Endodermal cell (in vitro differentiated cells): ENCODE data around the gene PHRF1. TPM values are rescaled to one million over a fixed set of nuclear protein-coding genes. Genes with fewer than 3 reads are reported as not detected.

Experiments used
- DNase-seq: peaks from one replicate; pipeline ENCODE4 v3.0.0-alpha.2; 2017
- H3K27ac ChIP-seq: 2 replicates; pipeline ENCODE4 v1.5.1; 2013; ENCODE audit warnings: mild to moderate bottlenecking, low read depth, low read length, moderate library complexity
- H3K27me3 ChIP-seq: 2 replicates; pipeline ENCODE4 v1.6.1; 2013; ENCODE audit warnings: mild to moderate bottlenecking, low read length, moderate library complexity; ENCODE audit not compliant: insufficient read depth, control insufficient read depth, poor library complexity, severe bottlenecking
- H3K36me3 ChIP-seq: 2 replicates; pipeline ENCODE4 v1.7.0; 2013; ENCODE audit warnings: mild to moderate bottlenecking, low read length, moderate library complexity; ENCODE audit not compliant: control insufficient read depth, insufficient read depth
- H3K4me1 ChIP-seq: one replicate; pipeline ENCODE4 v1.7.0; 2013; ENCODE audit warnings: low read length; ENCODE audit not compliant: control insufficient read depth, insufficient read depth
- H3K4me3 ChIP-seq: 2 replicates; pipeline ENCODE4 v1.5.1; 2013; ENCODE audit warnings: mild to moderate bottlenecking, low read length, moderate library complexity
- H3K9ac ChIP-seq: 2 replicates; pipeline ENCODE4 v1.6.1; 2013; ENCODE audit warnings: mild to moderate bottlenecking, low read length, moderate library complexity; ENCODE audit not compliant: poor library complexity, severe bottlenecking; ENCODE audit errors: extremely low read depth
- H3K9me3 ChIP-seq: 2 replicates; pipeline ENCODE4 v1.6.1; 2013; ENCODE audit warnings: mild to moderate bottlenecking, low read length, moderate library complexity; ENCODE audit not compliant: control insufficient read depth
- H3K27ac Mint-ChIP-seq: 2 replicates; pipeline ENCODE4 v1.8.0; 2020; ENCODE audit warnings: mixed read lengths
- H3K27me3 Mint-ChIP-seq: 2 replicates; pipeline ENCODE4 v1.8.0; 2021; ENCODE audit warnings: mild to moderate bottlenecking, mixed read lengths; ENCODE audit not compliant: insufficient read depth
- H3K36me3 Mint-ChIP-seq: 2 replicates; pipeline ENCODE4 v1.8.0; 2020; ENCODE audit warnings: low read depth, mixed read lengths
- H3K4me1 Mint-ChIP-seq: 2 replicates; pipeline ENCODE4 v1.8.0; 2020; ENCODE audit warnings: mixed read lengths
- H3K4me3 Mint-ChIP-seq: 2 replicates; pipeline ENCODE4 v1.8.0; 2020; ENCODE audit warnings: mild to moderate bottlenecking, moderate library complexity, mixed read lengths
- H3K9me3 Mint-ChIP-seq: 2 replicates; pipeline ENCODE4 v1.8.0; 2020; ENCODE audit warnings: mild to moderate bottlenecking, mixed read lengths
- WGBS, 2 experiments: methylation state at CpG; one replicate each; pipeline versions ENCODE4 v1.1.5 to v1.1.7; 2013; ENCODE audit warnings: missing lambda C conversion rate in 2 of 2, mixed read lengths in 1 of 2; ENCODE audit not compliant: insufficient coverage in 1 of 2, insufficient read length in 1 of 2; 5-methylcytosine and 5-hydroxymethylcytosine counted together
- total RNA-seq, 2 donors: library from RNA; stranded (reverse); fragmentation: NEBNext Ultra II Directional in 1 of 2; extraction: Animal tissue kit (Norgen Biotek cat#: 25700) in 1 of 2; gene quantifications; 2 replicates in 1 of 2; 3 replicates in 1 of 2; pipeline ENCODE4 v1.2.1, GENCODE V29; 2021
- TF ChIP-seq, protein P1 (sequence below): fragments of 200-600 bp; sonication (generic); conservative IDR thresholded peaks from 2 replicates; pipeline ENCODE4 v1.5.0; 2021; ENCODE audit warnings: antibody characterized with exemption, mild to moderate bottlenecking

The PHRF1 gene
- total RNA-seq, 2 donors from 2014 or later: 43.4 to 48.0 TPM

DNA sequence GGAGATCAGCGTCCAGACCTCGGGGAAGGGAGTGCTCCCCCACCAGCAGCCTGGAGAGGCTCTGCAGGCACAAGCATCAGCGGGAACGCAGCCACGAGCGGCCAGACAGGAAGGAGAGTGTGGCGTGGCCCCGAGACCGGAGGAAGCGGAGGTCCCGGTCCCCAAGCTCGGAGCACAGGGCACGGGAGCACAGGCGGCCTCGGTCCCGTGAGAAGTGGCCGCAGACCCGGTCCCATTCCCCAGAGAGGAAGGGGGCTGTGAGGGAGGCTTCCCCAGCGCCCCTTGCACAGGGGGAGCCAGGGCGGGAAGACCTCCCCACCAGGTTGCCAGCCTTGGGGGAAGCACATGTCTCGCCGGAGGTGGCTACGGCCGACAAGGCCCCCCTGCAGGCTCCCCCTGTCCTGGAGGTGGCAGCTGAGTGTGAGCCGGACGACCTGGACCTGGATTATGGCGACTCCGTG is 32.6 kb downstream of the PHRF1 start:
- 95 to 96% methylated on average over 25 to 28 of the region's 28 CpGs for WGBS, 2 experiments
- no peaks in the 10 kb centered on the region for H3K27me3 ChIP-seq
- no peaks in the 10 kb centered on the region for H3K4me1 ChIP-seq
- no peak for DNase-seq
- H3K4me3 ChIP-seq: no peak overlapping the region
- no peaks in the 10 kb centered on the region for H3K9me3 Mint-ChIP-seq
- H3K27ac ChIP-seq: no peak overlapping the region
- peaks cover 47% of the 10 kb centered on the region for H3K36me3 Mint-ChIP-seq
- TF ChIP-seq, protein P1, sequence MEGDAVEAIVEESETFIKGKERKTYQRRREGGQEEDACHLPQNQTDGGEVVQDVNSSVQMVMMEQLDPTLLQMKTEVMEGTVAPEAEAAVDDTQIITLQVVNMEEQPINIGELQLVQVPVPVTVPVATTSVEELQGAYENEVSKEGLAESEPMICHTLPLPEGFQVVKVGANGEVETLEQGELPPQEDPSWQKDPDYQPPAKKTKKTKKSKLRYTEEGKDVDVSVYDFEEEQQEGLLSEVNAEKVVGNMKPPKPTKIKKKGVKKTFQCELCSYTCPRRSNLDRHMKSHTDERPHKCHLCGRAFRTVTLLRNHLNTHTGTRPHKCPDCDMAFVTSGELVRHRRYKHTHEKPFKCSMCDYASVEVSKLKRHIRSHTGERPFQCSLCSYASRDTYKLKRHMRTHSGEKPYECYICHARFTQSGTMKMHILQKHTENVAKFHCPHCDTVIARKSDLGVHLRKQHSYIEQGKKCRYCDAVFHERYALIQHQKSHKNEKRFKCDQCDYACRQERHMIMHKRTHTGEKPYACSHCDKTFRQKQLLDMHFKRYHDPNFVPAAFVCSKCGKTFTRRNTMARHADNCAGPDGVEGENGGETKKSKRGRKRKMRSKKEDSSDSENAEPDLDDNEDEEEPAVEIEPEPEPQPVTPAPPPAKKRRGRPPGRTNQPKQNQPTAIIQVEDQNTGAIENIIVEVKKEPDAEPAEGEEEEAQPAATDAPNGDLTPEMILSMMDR: no peak
- no peak overlapping the region for H3K4me3 Mint-ChIP-seq
- no peaks in the 10 kb centered on the region for H3K27me3 Mint-ChIP-seq
- H3K9me3 ChIP-seq: no peaks in the 10 kb centered on the region
- no peak overlapping the region for H3K9ac ChIP-seq
- H3K4me1 Mint-ChIP-seq: no peaks in the 10 kb centered on the region
- H3K36me3 ChIP-seq: peaks cover 67% of the 10 kb centered on the region
- no peak overlapping the region for H3K27ac Mint-ChIP-seq

DNA sequence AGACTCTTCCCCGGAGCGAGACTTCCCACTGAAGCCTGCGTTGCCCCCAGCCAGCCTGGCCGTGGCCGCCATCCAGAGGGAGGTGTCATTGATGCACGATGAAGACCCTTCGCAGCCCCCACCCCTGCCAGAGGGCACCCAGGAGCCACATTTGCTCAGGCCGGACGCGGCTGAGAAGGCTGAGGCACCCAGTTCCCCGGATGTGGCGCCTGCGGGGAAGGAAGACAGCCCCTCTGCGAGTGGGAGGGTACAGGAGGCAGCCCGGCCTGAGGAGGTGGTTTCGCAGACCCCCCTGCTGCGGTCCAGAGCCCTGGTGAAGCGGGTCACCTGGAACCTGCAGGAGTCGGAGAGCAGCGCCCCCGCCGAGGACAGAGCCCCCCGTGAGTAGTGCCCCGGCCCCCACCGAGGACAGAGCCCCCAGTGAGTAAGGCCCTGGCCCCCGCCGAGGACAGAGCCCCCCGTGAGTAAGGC is 33.1 kb downstream of the PHRF1 start:
- no peak overlapping the region for H3K4me3 Mint-ChIP-seq
- H3K9ac ChIP-seq: no peak overlapping the region
- H3K36me3 Mint-ChIP-seq: peaks cover 42% of the 10 kb centered on the region
- H3K27ac ChIP-seq: no peak overlapping the region
- H3K9me3 Mint-ChIP-seq: no peaks in the 10 kb centered on the region
- TF ChIP-seq, protein P1: no peak
- peaks cover 71% of the 10 kb centered on the region for H3K36me3 ChIP-seq
- no peaks in the 10 kb centered on the region for H3K4me1 ChIP-seq
- no peaks in the 10 kb centered on the region for H3K4me1 Mint-ChIP-seq
- 94 to 99% methylated on average over 15 to 28 of the region's 28 CpGs for WGBS, 2 experiments
- H3K4me3 ChIP-seq: no peak overlapping the region
- H3K27me3 Mint-ChIP-seq: no peaks in the 10 kb centered on the region
- H3K9me3 ChIP-seq: no peaks in the 10 kb centered on the region
- H3K27ac Mint-ChIP-seq: no peak overlapping the region
- H3K27me3 ChIP-seq: no peaks in the 10 kb centered on the region
- DNase-seq: no peak

DNA sequence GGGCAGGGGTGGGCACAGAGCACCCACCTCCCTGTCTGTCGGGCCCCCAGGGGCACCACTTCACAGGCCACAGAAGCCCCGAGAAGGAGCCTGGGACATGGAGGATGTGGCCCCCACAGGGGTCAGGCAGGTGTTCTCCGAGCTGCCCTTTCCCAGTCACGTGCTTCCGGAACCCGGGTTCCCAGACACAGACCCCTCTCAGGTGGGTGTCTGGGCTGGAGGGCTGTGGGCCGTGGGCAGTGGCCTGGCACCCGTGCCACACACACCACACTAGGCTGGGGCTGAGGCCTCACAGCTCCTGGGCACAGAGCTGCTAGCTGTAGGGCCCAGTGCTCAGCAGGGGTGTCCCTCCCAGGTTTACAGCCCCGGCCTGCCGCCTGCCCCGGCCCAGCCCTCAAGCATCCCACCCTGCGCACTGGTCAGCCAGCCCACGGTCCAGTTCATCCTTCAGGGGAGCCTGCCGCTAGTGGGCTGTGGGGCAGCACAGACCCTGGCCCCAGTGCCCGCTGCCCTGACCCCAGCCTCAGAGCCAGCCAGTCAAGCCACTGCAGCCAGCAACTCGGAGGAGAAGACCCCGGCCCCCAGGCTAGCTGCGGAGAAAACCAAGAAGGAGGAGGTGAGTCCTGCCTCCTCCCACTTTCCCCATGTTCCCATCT is 34.0 kb downstream of the PHRF1 start:
- Histone ChIP-seq H3K4me1 (no peaks in the 10 kb centered on the region), H3K27me3 (no peaks in the 10 kb centered on the region), H3K36me3 (peaks cover 63% of the 10 kb centered on the region), H3K4me3 (no peak overlapping the region), H3K9ac (no peak overlapping the region), H3K9me3 (no peaks in the 10 kb centered on the region), H3K27ac (no peak overlapping the region)
- TF ChIP-seq, protein P1: no peak
- no peak overlapping the region for H3K4me3 Mint-ChIP-seq
- 96 to 98% methylated on average over 14 to 18 of the region's 18 CpGs for WGBS, 2 experiments
- H3K9me3 Mint-ChIP-seq: no peaks in the 10 kb centered on the region
- H3K27ac Mint-ChIP-seq: no peak overlapping the region
- no peaks in the 10 kb centered on the region for H3K27me3 Mint-ChIP-seq
- H3K36me3 Mint-ChIP-seq: peaks cover 33% of the 10 kb centered on the region
- no peak for DNase-seq
- H3K4me1 Mint-ChIP-seq: no peaks in the 10 kb centered on the region
